ENCODE measurements around the gene METTL23. TPM values are rescaled to one million over a fixed set of nuclear protein-coding genes. Genes with fewer than 3 reads are reported as not detected.

The METTL23 gene
- total and polyA plus RNA-seq, 2 of the 8 experiments (the other 6 are each of a cell fraction or from before 2014, with no cell fraction given), result 36.1 to 60.2 TPM

- Histone ChIP-seq H2BK120ac (replicated peaks; ENCODE audit: low read depth, low read length) (no peak overlapping the region), H2AK5ac (ENCODE audit: low read depth, low read length) (no peak overlapping the region), H3K9me3 (ENCODE audit: insufficient read depth in 2 of 2, low read depth in 1 of 2, low read length in 1 of 2) (no peaks in the 10 kb centered on the region), H2AFZ (ENCODE audit: low read length) (no peak overlapping the region), H3K4me1 (replicated peaks in 1 of 4; ENCODE audit: control insufficient read depth in 3 of 4, insufficient read depth in 4 of 4, low read length in 3 of 4) (peaks cover 0 to 16% (median 9%) of the 10 kb centered on the region in 4 experiments; a peak in 5 of 7 replicates), H3K79me2 (ENCODE audit: control insufficient read depth in 1 of 2, insufficient read depth in 2 of 2, low read length in 2 of 2) (no peaks in the 10 kb centered on the region), H2BK15ac (ENCODE audit: low read length) (no peak overlapping the region), H3K27me3 (replicated peaks in 1 of 4; ENCODE audit: control insufficient read depth in 3 of 4, extremely low read depth in 1 of 4, insufficient read depth in 3 of 4, low read length in 3 of 4) (no peaks in the 10 kb centered on the region), H4K91ac (replicated peaks; ENCODE audit: insufficient read length, low read length) (no peak overlapping the region), H3K4me2 (ENCODE audit: insufficient read depth in 1 of 2, low read depth in 2 of 2, low read length in 2 of 2) (no peak overlapping the region), H4K5ac (ENCODE audit: insufficient read length, low read depth, low read length) (no peak overlapping the region), H3K4me3 (ENCODE audit: extremely low read depth in 1 of 4, insufficient read depth in 2 of 4, low read depth in 3 of 4, low read length in 4 of 4) (no peak overlapping the region), H3K23ac (ENCODE audit: insufficient read length) (no peak overlapping the region), H4K20me1 (replicated peaks in 1 of 2; ENCODE audit: control insufficient read depth in 1 of 2, insufficient read depth in 2 of 2, low read length in 2 of 2) (peaks cover 0 to 2% of the 10 kb centered on the region in 2 experiments), H2BK12ac (ENCODE audit: low read depth, low read length) (no peak overlapping the region), H3K27ac (ENCODE audit: low read depth, low read length) (no peak overlapping the region), H3K79me1 (ENCODE audit: low read depth, low read length) (no peaks in the 10 kb centered on the region), H4K8ac (ENCODE audit: extremely low read depth, insufficient read depth, low read length) (no peak overlapping the region), H3K4ac (replicated peaks; ENCODE audit: insufficient read length, low read depth, low read length) (no peak overlapping the region), H2BK5ac (ENCODE audit: low read depth, low read length) (no peak overlapping the region), H3K14ac (ENCODE audit: insufficient read length) (no peak overlapping the region), H3K23me2 (ENCODE audit: low read depth, low read length) (no peaks in the 10 kb centered on the region), H2BK20ac (ENCODE audit: low read length) (no peak overlapping the region), H3K18ac (ENCODE audit: extremely low read depth, low read length) (no peak overlapping the region), H3K56ac (replicated peaks; ENCODE audit: insufficient read length, low read depth, low read length) (no peak overlapping the region), H3K9ac (replicated peaks in 1 of 4; ENCODE audit: extremely low read depth in 1 of 4, low read depth in 3 of 4, low read length in 3 of 4) (no peak overlapping the region), H3K36me3 (ENCODE audit: control insufficient read depth in 2 of 4, insufficient read depth in 4 of 4, low read length in 3 of 4) (no peaks in the 10 kb centered on the region)
- DNase-seq (ENCODE audit: low read depth in 1 of 2, low spot score in 2 of 2) (no peak), FAIRE-seq (no peak)
- WGBS, 2 experiments (ENCODE audit: extremely low coverage in 1 of 2, insufficient coverage in 1 of 2, insufficient read length in 1 of 2, insufficient replicate concordance in 2 of 2, low coverage in 1 of 2, low lambda C conversion rate in 2 of 2, missing lambda C conversion rate in 1 of 2), result 100% methylated on average over 1 of the region's 1 CpG; no CpG with 5 or more reads in 1 of the 2 experiments
- TF ChIP-seq MAFK (IDR thresholded peaks at IDR 0.05; ENCODE audit: low read depth, low read length) (no peak), EZH2 (IDR thresholded peaks at IDR 0.05; ENCODE audit: low read depth, low read length, severe bottlenecking) (no peak), SUZ12 (IDR thresholded peaks at IDR 0.05; ENCODE audit: low read length) (no peak), ZNF274 (IDR thresholded peaks at IDR 0.05; ENCODE audit: borderline replicate concordance, extremely low read depth, low read length) (no peak)
- CTCF ChIA-PET (ENCODE audit: partially characterized antibody), result interaction anchor here (0.9 to 1.5 kb wide), 2 partner anchors 55 to 90 kb away, joined by 3 to 5 read pairs; no protein-coding TSS in a partner anchor
- POLR2A ChIA-PET (ENCODE audit: partially characterized antibody), result interaction anchor here (1.1 kb wide), 1 partner anchor 58 kb away, joined by 3 read pairs; the partner anchor contains the start of gene SRSF2
These were observed 47.4 kb upstream of the METTL23 start for GRCh38 chr17:76679239-76679638.
